Tibial nerve (tissue), 3 donors: ENCODE data around the gene FNBP1.
"Not testable (repeated sequence)": the region's sequence is repeated elsewhere in the genome, so short reads cannot be mapped to it uniquely, and the experiment has no call there.

Experiments used
- CTCF ChIP-seq, 5 experiments: fragments of 200-600 bp in 3 of 5; fragments of 450-650 bp in 2 of 5; sonication (generic) in 3 of 5; IDR thresholded peaks; one replicate each; pipeline ENCODE4 v1.5.1; 2016 to 2019; ENCODE audit warnings: antibody characterized with exemption in 5 of 5, mild to moderate bottlenecking in 3 of 5, moderate library complexity in 2 of 5
- POLR2A ChIP-seq, 2 donors: fragments of 450-650 bp; IDR thresholded peaks; one replicate each; pipeline ENCODE4 v1.6.1; 2017; ENCODE audit warnings: antibody characterized with exemption in 2 of 2, mild to moderate bottlenecking in 2 of 2, moderate library complexity in 2 of 2

GRCh38 chr9:129890718-129891299 lies 152.2 kb downstream of the FNBP1 start:
- TF ChIP-seq CTCF, POLR2A (IDR thresholded peaks at IDR 0.05): not testable (repeated sequence)
